Left lung (tissue), 10 donors: ENCODE measurements around the gene PARD6B. TPM values are rescaled to one million over a fixed set of nuclear protein-coding genes. Genes with fewer than 3 reads are reported as not detected.
A peak's percentile ranks its signal among the peaks of the same experiment; 100 is the strongest.

ENCODE experiments used
- ATAC-seq: fragments of 200-7000 bp; cut with Tn5 transposase; one replicate; pipeline ENCODE4 v1.9.1; 2020; ENCODE audit warnings: moderate library complexity
- DNase-seq, 4 donors: peaks; one replicate each; pipeline ENCODE4 v3.0.0-alpha.2; 2013 to 2020
- H3K27ac ChIP-seq, 2 donors: fragments of 200-600 bp; sonication (generic) in 1 of 2; one replicate each; pipeline versions ENCODE4 v1.5.0 to v1.8.0; 2020 to 2021
- H3K27me3 ChIP-seq, 2 donors: fragments of 200-600 bp; sonication (generic) in 1 of 2; one replicate each; pipeline versions ENCODE4 v1.5.0 to v1.8.0; 2020 to 2021
- H3K36me3 ChIP-seq, 2 donors: fragments of 200-600 bp; sonication (generic) in 1 of 2; one replicate each; pipeline versions ENCODE4 v1.5.0 to v1.8.0; 2020 to 2021
- H3K4me1 ChIP-seq, 2 donors: fragments of 200-600 bp; one replicate each; pipeline ENCODE4 v1.8.0; 2021
- H3K4me3 ChIP-seq, 2 donors: fragments of 200-600 bp; sonication (generic) in 1 of 2; one replicate each; pipeline versions ENCODE4 v1.5.0 to v1.8.0; 2020 to 2021; ENCODE audit warnings: mild to moderate bottlenecking in 1 of 2
- H3K9me3 ChIP-seq, 2 donors: fragments of 200-600 bp; sonication (generic) in 1 of 2; one replicate each; pipeline versions ENCODE4 v1.5.0 to v1.8.0; 2020 to 2021
- CTCF ChIP-seq, 2 donors: fragments of 200-600 bp; sonication (generic) in 1 of 2; IDR thresholded peaks; one replicate each; pipeline versions ENCODE4 v1.5.0 to v1.8.0; 2021; ENCODE audit warnings: antibody characterized with exemption in 2 of 2
- intact Hi-C, 2 donors: fragments of 100-400 bp; cut with DNase I; formaldehyde crosslinking; loops; one replicate each; pipeline versions ENCODE4 v1.11.2 to v1.14.2; 2022
- polyA plus RNA-seq, 6 donors: library from polyadenylated mRNA; unstranded; fragments of 120-200 nt; gene quantifications; one replicate each; pipeline ENCODE4 v1.2.1, GENCODE V29; 2013; ENCODE audit not compliant: insufficient read length in 6 of 6
- total RNA-seq, 2 donors: library from RNA; stranded (reverse); fragmentation: NEBNext Ultra II Directional; extraction: Animal tissue kit (Norgen Biotek cat#: 25700); gene quantifications; one replicate each; pipeline ENCODE4 v1.2.1, GENCODE V29; 2021
- donor health status: DM: no; HTN: yes; CAD: no.
- donor health status: DM: no; HTN: no; CAD: no.

PARD6B gene
- total and polyA plus RNA-seq, 8 donors, result 5.1 to 37.3 (median 7.5) TPM

- H3K27me3 ChIP-seq, result peaks cover 0 to 24% of the 10 kb centered on the region in 2 donors
- peaks cover 0 to 22% of the 10 kb centered on the region in 2 donors for H3K4me1 ChIP-seq
- TF ChIP-seq CTCF (IDR thresholded peaks at IDR 0.05), result no peak
- DNase-seq (no peak), ATAC-seq (no peak)
- H3K4me3 ChIP-seq, result no peak overlapping the region
- H3K27ac ChIP-seq, result no peak overlapping the region
- intact Hi-C loops, result no loop called here
- H3K36me3 ChIP-seq, result no peaks in the 10 kb centered on the region
- H3K9me3 ChIP-seq, result no peaks in the 10 kb centered on the region
Observed at GRCh38 chr20:50686821-50687220, 44.6 kb upstream of the PARD6B start.

- ATAC-seq (no peak), DNase-seq (no peak)
- no peaks in the 10 kb centered on the region for H3K36me3 ChIP-seq
- H3K4me3 ChIP-seq, result no peak overlapping the region
- no peak overlapping the region for H3K27ac ChIP-seq
- no peaks in the 10 kb centered on the region for H3K9me3 ChIP-seq
- TF ChIP-seq CTCF (IDR thresholded peaks at IDR 0.05), result no peak
- H3K27me3 ChIP-seq, result peaks cover 0 to 40% of the 10 kb centered on the region in 2 donors
- intact Hi-C loops, result no loop called here
- H3K4me1 ChIP-seq, result peaks cover 0 to 28% of the 10 kb centered on the region in 2 donors
Observed at GRCh38 chr20:50688256-50688975, 43.0 kb upstream of the PARD6B start.

GRCh38 chr20:50689864-50690649 is 41.3 kb upstream of the PARD6B start:
- no peak for ATAC-seq
- Histone ChIP-seq H3K4me1 (peaks cover 0 to 32% of the 10 kb centered on the region in 2 donors), H3K4me3 (peak overlapping the region in 1 of 2 donors; percentile 38), H3K27ac (no peak overlapping the region), H3K36me3 (no peaks in the 10 kb centered on the region), H3K9me3 (no peaks in the 10 kb centered on the region), H3K27me3 (peaks cover 0 to 46% of the 10 kb centered on the region in 2 donors)
- TF ChIP-seq CTCF (IDR thresholded peaks at IDR 0.05), result no peak
- DNase-seq, result no peak
- intact Hi-C loops, result no loop called here

- Histone ChIP-seq H3K27me3 (peaks cover 0 to 46% of the 10 kb centered on the region in 2 donors), H3K36me3 (no peaks in the 10 kb centered on the region), H3K4me3 (peak within 1 kb of the TSS; percentile 1 to 38), H3K9me3 (no peaks in the 10 kb centered on the region), H3K27ac (peak within 1 kb of the TSS in 1 of 2 donors; percentile 37), H3K4me1 (peaks cover 0 to 36% of the 10 kb centered on the region in 2 donors)
- no peak for TF ChIP-seq CTCF (IDR thresholded peaks at IDR 0.05)
- intact Hi-C loops, result no loop called here
- no peak for ATAC-seq
- no peak for DNase-seq
Observed at GRCh38 chr20:50690650-50691572, 40.5 kb upstream of the PARD6B start, which contains the start of gene RIPOR3. Gene RIPOR3, minus strand, starts transcription at chr20:50691542. Its CDS starts 414 bp downstream, at chr20:50691128.
